ENCODE measurements around the gene TRIM27.
A peak's percentile ranks its signal among the peaks of the same experiment; 100 is the strongest.
"Not testable (repeated sequence)": the region's sequence is repeated elsewhere in the genome, so short reads cannot be mapped to it uniquely, and the experiment has no call there.

The TRIM27 gene

GRCh38 chr6:28895131-28895812 lies 28.5 kb downstream of the TRIM27 start:
- peak; percentile 97 for DNase-seq

GRCh38 chr6:28893172-28893799 lies 30.5 kb downstream of the TRIM27 start:
- DNase-seq: no peak

- no peak for DNase-seq
These were observed 31.3 kb downstream of the TRIM27 start for GRCh38 chr6:28892525-28892924.

GRCh38 chr6:28887796-28888496 lies 35.8 kb downstream of the TRIM27 start:
- DNase-seq: no peak

- no peak for DNase-seq
These were observed 37.7 kb downstream of the TRIM27 start for GRCh38 chr6:28886079-28886439.

- no peak for DNase-seq
These were observed 39.2 kb downstream of the TRIM27 start for GRCh38 chr6:28884423-28885131.

- peak; percentile 30 for DNase-seq
These were observed 42.6 kb downstream of the TRIM27 start for GRCh38 chr6:28880894-28881780.

GRCh38 chr6:28880519-28880893 lies 43.3 kb downstream of the TRIM27 start:
- no peak for DNase-seq

- no peak for DNase-seq
These were observed 47.1 kb downstream of the TRIM27 start for GRCh38 chr6:28876710-28877109.

GRCh38 chr6:28875191-28875747 lies 48.5 kb downstream of the TRIM27 start:
- DNase-seq: no peak

GRCh38 chr6:28872157-28872817 lies 51.5 kb downstream of the TRIM27 start:
- DNase-seq: not testable (repeated sequence)

GRCh38 chr6:28871335-28872156 lies 52.2 kb downstream of the TRIM27 start:
- no peak for DNase-seq

GRCh38 chr6:28868873-28869272 lies 54.9 kb downstream of the TRIM27 start:
- DNase-seq: no peak

- DNase-seq: no peak
These were observed 56.7 kb downstream of the TRIM27 start for GRCh38 chr6:28867086-28867409.

GRCh38 chr6:28866205-28867085 lies 57.3 kb downstream of the TRIM27 start:
- DNase-seq: peak; percentile 5

GRCh38 chr6:28865401-28866204 lies 58.2 kb downstream of the TRIM27 start:
- DNase-seq: no peak

GRCh38 chr6:28864326-28864923 lies 59.4 kb downstream of the TRIM27 start:
- no peak for DNase-seq

- DNase-seq: peak; percentile 51
These were observed 60.0 kb downstream of the TRIM27 start for GRCh38 chr6:28863604-28864325.
